ENCODE data around the gene PHLDA3. TPM values are rescaled to one million over a fixed set of nuclear protein-coding genes. Genes with fewer than 3 reads are reported as not detected.

Gene PHLDA3
- total and polyA plus RNA-seq, 2 of the 13 experiments (the other 11 are each of a cell fraction or from before 2014, with no cell fraction given): 16.7 to 33.6 TPM

DNA sequence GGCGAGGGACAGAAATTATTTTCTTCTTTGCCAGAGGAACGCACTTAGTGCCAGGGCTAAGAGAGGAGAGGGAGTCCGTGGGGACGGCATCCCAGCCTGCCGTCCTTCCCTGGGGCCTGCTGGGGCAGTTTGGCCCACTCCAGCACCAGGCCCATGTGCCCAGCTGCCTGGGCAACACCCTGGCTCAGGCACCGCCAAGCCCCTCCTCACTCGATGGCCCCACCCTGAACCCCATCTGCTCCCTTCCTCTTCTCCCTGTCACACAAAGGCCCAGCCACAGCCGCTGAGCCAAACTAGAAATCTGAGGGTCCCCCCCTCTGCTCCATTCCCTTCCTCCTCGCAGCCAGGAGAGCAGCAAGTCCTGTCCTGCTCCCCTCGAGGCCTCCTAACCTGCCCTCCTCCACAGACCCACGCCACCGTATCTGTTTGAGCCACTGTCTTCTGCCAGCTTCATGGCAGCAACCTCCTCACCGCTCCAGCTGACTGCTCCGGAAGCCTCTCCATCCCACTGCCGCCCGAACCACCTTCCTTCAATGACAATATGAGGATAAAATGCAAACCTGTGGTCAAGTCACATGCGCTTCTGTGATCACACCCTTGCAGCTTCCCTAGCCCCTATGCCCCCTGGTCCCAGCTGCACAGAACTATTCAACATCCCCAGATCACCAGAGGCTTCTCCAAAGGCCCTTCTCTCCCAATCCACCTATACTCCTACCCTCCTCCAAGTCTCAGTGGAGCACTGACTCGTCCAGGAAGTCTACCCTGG, 39.1 kb downstream of the PHLDA3 start (continued):
- TF ChIP-seq, protein P1, sequence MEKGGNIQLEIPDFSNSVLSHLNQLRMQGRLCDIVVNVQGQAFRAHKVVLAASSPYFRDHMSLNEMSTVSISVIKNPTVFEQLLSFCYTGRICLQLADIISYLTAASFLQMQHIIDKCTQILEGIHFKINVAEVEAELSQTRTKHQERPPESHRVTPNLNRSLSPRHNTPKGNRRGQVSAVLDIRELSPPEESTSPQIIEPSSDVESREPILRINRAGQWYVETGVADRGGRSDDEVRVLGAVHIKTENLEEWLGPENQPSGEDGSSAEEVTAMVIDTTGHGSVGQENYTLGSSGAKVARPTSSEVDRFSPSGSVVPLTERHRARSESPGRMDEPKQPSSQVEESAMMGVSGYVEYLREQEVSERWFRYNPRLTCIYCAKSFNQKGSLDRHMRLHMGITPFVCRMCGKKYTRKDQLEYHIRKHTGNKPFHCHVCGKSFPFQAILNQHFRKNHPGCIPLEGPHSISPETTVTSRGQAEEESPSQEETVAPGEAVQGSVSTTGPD (CRISPR knock-in tag; IDR thresholded peaks at IDR 0.05): no peak
- no peak for TF ChIP-seq SMAD1 (CRISPR knock-in tag; IDR thresholded peaks at IDR 0.05; ENCODE audit: borderline replicate concordance, low read depth)
- TF ChIP-seq WIZ (CRISPR knock-in tag; IDR thresholded peaks at IDR 0.05): no peak
- TF ChIP-seq ZFP36 (IDR thresholded peaks at IDR 0.05; ENCODE audit: borderline replicate concordance, low read depth, low read length, partially characterized antibody): no peak
- no peak for TF ChIP-seq ZBTB21 (CRISPR knock-in tag; IDR thresholded peaks at IDR 0.05)
- TF ChIP-seq, protein P2, sequence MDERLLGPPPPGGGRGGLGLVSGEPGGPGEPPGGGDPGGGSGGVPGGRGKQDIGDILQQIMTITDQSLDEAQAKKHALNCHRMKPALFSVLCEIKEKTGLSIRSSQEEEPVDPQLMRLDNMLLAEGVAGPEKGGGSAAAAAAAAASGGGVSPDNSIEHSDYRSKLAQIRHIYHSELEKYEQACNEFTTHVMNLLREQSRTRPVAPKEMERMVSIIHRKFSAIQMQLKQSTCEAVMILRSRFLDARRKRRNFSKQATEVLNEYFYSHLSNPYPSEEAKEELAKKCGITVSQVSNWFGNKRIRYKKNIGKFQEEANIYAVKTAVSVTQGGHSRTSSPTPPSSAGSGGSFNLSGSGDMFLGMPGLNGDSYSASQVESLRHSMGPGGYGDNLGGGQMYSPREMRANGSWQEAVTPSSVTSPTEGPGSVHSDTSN (CRISPR knock-in tag; IDR thresholded peaks at IDR 0.05): no peak
- TF ChIP-seq KAT8 (CRISPR knock-in tag; IDR thresholded peaks at IDR 0.05): no peak
- TF ChIP-seq ZMYM3 (CRISPR knock-in tag; IDR thresholded peaks at IDR 0.05): no peak

DNA sequence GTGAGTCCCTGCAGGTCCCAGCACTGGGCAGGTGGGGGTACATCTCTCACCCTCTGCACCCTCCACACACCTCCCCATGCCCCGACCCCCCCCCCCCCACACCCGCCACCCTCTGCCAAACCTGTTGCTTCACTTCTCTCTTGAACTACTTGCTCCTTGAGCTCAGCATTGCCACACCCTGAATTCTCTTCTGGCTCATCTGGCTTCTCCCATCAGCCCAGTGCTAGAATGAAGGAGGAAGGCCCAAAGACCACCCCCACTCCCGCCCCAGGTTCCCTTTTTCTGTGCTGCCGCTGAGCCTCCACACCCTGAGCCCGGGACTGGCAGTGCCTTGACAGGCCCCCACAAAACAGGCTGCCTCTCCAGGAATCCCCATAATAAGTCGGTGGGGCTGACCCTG, 41.0 kb downstream of the PHLDA3 start:
- ChIA-PET CTCF (ENCODE audit: low intra/inter-chr PET ratio, low total read pairs) (no interaction called here), POLR2A (no interaction called here)
- TF ChIP-seq, protein P3, sequence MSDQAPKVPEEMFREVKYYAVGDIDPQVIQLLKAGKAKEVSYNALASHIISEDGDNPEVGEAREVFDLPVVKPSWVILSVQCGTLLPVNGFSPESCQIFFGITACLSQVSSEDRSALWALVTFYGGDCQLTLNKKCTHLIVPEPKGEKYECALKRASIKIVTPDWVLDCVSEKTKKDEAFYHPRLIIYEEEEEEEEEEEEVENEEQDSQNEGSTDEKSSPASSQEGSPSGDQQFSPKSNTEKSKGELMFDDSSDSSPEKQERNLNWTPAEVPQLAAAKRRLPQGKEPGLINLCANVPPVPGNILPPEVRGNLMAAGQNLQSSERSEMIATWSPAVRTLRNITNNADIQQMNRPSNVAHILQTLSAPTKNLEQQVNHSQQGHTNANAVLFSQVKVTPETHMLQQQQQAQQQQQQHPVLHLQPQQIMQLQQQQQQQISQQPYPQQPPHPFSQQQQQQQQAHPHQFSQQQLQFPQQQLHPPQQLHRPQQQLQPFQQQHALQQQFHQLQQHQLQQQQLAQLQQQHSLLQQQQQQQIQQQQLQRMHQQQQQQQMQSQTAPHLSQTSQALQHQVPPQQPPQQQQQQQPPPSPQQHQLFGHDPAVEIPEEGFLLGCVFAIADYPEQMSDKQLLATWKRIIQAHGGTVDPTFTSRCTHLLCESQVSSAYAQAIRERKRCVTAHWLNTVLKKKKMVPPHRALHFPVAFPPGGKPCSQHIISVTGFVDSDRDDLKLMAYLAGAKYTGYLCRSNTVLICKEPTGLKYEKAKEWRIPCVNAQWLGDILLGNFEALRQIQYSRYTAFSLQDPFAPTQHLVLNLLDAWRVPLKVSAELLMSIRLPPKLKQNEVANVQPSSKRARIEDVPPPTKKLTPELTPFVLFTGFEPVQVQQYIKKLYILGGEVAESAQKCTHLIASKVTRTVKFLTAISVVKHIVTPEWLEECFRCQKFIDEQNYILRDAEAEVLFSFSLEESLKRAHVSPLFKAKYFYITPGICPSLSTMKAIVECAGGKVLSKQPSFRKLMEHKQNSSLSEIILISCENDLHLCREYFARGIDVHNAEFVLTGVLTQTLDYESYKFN (CRISPR knock-in tag; conservative IDR thresholded peaks at IDR 0.05): no peak
- TF ChIP-seq GPN1 (CRISPR knock-in tag; IDR thresholded peaks at IDR 0.05; ENCODE audit: borderline replicate concordance) (no peak), CHCHD3 (CRISPR knock-in tag; IDR thresholded peaks at IDR 0.05) (no peak), ZNF772 (CRISPR knock-in tag; IDR thresholded peaks at IDR 0.05) (no peak)
- TF ChIP-seq, protein P4, sequence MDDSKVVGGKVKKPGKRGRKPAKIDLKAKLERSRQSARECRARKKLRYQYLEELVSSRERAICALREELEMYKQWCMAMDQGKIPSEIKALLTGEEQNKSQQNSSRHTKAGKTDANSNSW (CRISPR knock-in tag; IDR thresholded peaks at IDR 0.05; ENCODE audit: borderline replicate concordance): no peak
- DNase-seq (ENCODE audit: low spot score) (no peak), FAIRE-seq (no peak), ATAC-seq (no peak)
- WGBS (ENCODE audit: low lambda C conversion rate): 19% methylated on average over 5 of the region's 6 CpGs
- no peaks in the 10 kb centered on the region for H3K36me3 ChIP-seq (replicated peaks in 1 of 2; ENCODE audit: control insufficient read depth in 1 of 2, insufficient read depth in 2 of 2, low read length in 2 of 2)
- in situ Hi-C loops (cut with HindIII; ENCODE audit: extremely low pct_ligation_motif_present, low pct_unique_long_range_greater_than_20kb): no loop called here
- no peak overlapping the region for H3K4me3 ChIP-seq (replicated peaks in 1 of 3; ENCODE audit: insufficient read depth in 1 of 3, low read depth in 2 of 3, low read length in 3 of 3)
- intact Hi-C loops (cut with micrococcal nuclease; ENCODE audit: unreplicated experiment): no loop called here
- no peak overlapping the region for H2AFZ ChIP-seq (ENCODE audit: low read length)
- no peaks in the 10 kb centered on the region for H4K20me1 ChIP-seq (ENCODE audit: insufficient read depth, low read length)
- peaks cover 8 to 53% of the 10 kb centered on the region in 2 experiments; a peak in 4 of 5 replicates for H3K27me3 ChIP-seq (ENCODE audit: control insufficient read depth in 1 of 2, insufficient read depth in 2 of 2, low read length in 2 of 2)
- no peak overlapping the region for H3K27ac ChIP-seq (ENCODE audit: extremely low read length, insufficient read depth, low read length)
- no peak overlapping the region for H3K4me2 ChIP-seq (ENCODE audit: low read depth, low read length)
- H3K9me3 ChIP-seq (ENCODE audit: low read length): no peaks in the 10 kb centered on the region
- BruUV-seq (replicated peaks): no TSS peak
- H3K79me2 ChIP-seq (ENCODE audit: insufficient read depth, low read length): no peaks in the 10 kb centered on the region
- H3K9ac ChIP-seq (ENCODE audit: insufficient read depth, low read depth, low read length): no peak overlapping the region
- H3K4me1 ChIP-seq (ENCODE audit: insufficient read depth, low read length): no peaks in the 10 kb centered on the region
